ENCODE data around the gene SEMA4D.

DNA sequence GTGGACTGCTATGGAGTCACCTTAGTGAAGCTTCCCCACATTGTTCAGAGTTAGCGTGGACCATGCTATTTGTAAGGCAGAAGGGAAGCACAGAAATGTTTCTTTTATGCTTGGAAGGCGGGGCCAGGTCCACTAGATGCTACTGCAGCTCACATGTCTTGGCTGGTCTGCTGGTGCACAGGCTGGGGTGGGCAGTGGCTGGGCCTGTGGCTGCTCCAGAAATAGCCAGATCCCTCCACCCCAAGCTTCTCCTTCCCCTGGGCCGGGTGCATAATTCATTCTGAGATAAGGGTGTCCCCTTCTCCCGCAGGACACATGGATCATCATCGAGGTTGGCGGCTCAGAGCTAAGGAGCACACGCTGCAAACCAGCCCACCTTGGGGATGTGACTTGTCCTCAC lies 14.5 kb upstream of the SEMA4D start:
- TF ChIP-seq, protein P1, sequence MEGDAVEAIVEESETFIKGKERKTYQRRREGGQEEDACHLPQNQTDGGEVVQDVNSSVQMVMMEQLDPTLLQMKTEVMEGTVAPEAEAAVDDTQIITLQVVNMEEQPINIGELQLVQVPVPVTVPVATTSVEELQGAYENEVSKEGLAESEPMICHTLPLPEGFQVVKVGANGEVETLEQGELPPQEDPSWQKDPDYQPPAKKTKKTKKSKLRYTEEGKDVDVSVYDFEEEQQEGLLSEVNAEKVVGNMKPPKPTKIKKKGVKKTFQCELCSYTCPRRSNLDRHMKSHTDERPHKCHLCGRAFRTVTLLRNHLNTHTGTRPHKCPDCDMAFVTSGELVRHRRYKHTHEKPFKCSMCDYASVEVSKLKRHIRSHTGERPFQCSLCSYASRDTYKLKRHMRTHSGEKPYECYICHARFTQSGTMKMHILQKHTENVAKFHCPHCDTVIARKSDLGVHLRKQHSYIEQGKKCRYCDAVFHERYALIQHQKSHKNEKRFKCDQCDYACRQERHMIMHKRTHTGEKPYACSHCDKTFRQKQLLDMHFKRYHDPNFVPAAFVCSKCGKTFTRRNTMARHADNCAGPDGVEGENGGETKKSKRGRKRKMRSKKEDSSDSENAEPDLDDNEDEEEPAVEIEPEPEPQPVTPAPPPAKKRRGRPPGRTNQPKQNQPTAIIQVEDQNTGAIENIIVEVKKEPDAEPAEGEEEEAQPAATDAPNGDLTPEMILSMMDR (conservative IDR thresholded peaks at IDR 0.05), result no peak
- TF ChIP-seq EZH2 (IDR thresholded peaks at IDR 0.05; ENCODE audit: low read depth), result no peak

Data from PC-9 (cell line).